Measurements from ENCODE around the gene PFN3. TPM values are rescaled to one million over a fixed set of nuclear protein-coding genes. Genes with fewer than 3 reads are reported as not detected.

Gene PFN3
- not detected in 2 replicates for total RNA-seq

- no peak for TF ChIP-seq CTCF (IDR thresholded peaks at IDR 0.05; ENCODE audit: insufficient read depth, low read length, severe bottlenecking)
- DNase-seq (ENCODE audit: low read depth): no peak
- H3K36me3 ChIP-seq (ENCODE audit: control insufficient read depth, insufficient read depth, low read length): no peaks in the 10 kb centered on the region
- FAIRE-seq: no peak
- no peak within 1 kb of the TSS for H3K4me3 ChIP-seq (ENCODE audit: low read depth, low read length)
- peaks cover 6% of the 10 kb centered on the region for H3K27me3 ChIP-seq (ENCODE audit: control insufficient read depth, insufficient read depth, low read length)
Measured at GRCh38 chr5:177399997-177400868, at the start of gene PFN3. Gene PFN3 (minus strand): TSS chr5:177400661. CDS start chr5:177400576, 85 bp downstream.

GRCh38 chr5:177449140-177450061 lies 48.9 kb upstream of the PFN3 start:
- FAIRE-seq: no peak
- no peak for TF ChIP-seq CTCF (IDR thresholded peaks at IDR 0.05; ENCODE audit: insufficient read depth, low read length, severe bottlenecking)
- Histone ChIP-seq H3K27me3 (ENCODE audit: control insufficient read depth, insufficient read depth, low read length) (no peaks in the 10 kb centered on the region), H3K4me3 (ENCODE audit: low read depth, low read length) (no peak overlapping the region), H3K36me3 (ENCODE audit: control insufficient read depth, insufficient read depth, low read length) (no peaks in the 10 kb centered on the region)
- peak; percentile 58 for DNase-seq (ENCODE audit: low read depth)

- FAIRE-seq: no peak
- Histone ChIP-seq H3K36me3 (ENCODE audit: control insufficient read depth, insufficient read depth, low read length) (no peaks in the 10 kb centered on the region), H3K4me3 (ENCODE audit: low read depth, low read length) (no peak overlapping the region), H3K27me3 (ENCODE audit: control insufficient read depth, insufficient read depth, low read length) (no peaks in the 10 kb centered on the region)
- DNase-seq (ENCODE audit: low read depth): no peak
- no peak for TF ChIP-seq CTCF (IDR thresholded peaks at IDR 0.05; ENCODE audit: insufficient read depth, low read length, severe bottlenecking)
Measured at GRCh38 chr5:177448244-177448950, 47.9 kb upstream of the PFN3 start.

GRCh38 chr5:177447611-177448243 lies 47.3 kb upstream of the PFN3 start:
- DNase-seq (ENCODE audit: low read depth) (peak; percentile 66), FAIRE-seq (no peak)
- Histone ChIP-seq H3K4me3 (ENCODE audit: low read depth, low read length) (peak overlapping the region; percentile 48), H3K27me3 (ENCODE audit: control insufficient read depth, insufficient read depth, low read length) (no peaks in the 10 kb centered on the region), H3K36me3 (ENCODE audit: control insufficient read depth, insufficient read depth, low read length) (no peaks in the 10 kb centered on the region)
- no peak for TF ChIP-seq CTCF (IDR thresholded peaks at IDR 0.05; ENCODE audit: insufficient read depth, low read length, severe bottlenecking)

- FAIRE-seq (no peak), DNase-seq (ENCODE audit: low read depth) (no peak)
- Histone ChIP-seq H3K36me3 (ENCODE audit: control insufficient read depth, insufficient read depth, low read length) (no peaks in the 10 kb centered on the region), H3K27me3 (ENCODE audit: control insufficient read depth, insufficient read depth, low read length) (no peaks in the 10 kb centered on the region), H3K4me3 (ENCODE audit: low read depth, low read length) (peak overlapping the region; percentile 48)
- no peak for TF ChIP-seq CTCF (IDR thresholded peaks at IDR 0.05; ENCODE audit: insufficient read depth, low read length, severe bottlenecking)
Measured at GRCh38 chr5:177447066-177447610, 46.7 kb upstream of the PFN3 start.

All from bronchial epithelial cell (primary cell).